Heart left ventricle (tissue), 16 donors: Measurements from ENCODE around the gene PIAS4. TPM values are rescaled to one million over a fixed set of nuclear protein-coding genes. Genes with fewer than 3 reads are reported as not detected.

Experiments used
- ATAC-seq, 4 donors: fragments of 200-7000 bp; cut with Tn5 transposase; one replicate each; pipeline ENCODE4 v1.9.1; 2020 to 2022; ENCODE audit warnings: moderate library complexity in 4 of 4, mild to moderate bottlenecking in 3 of 4, moderate number of reproducible peaks in 1 of 4
- DNase-seq, 5 donors: peaks; one replicate each; pipeline ENCODE4 v3.0.0-alpha.2; 2020
- H3K27ac ChIP-seq, 12 donors: fragments of 200-600 bp; sonication (generic) in 4 of 12; one replicate each; pipeline versions ENCODE4 v1.5.0 to v1.8.0; 2016 to 2022; ENCODE audit warnings: mild to moderate bottlenecking in 2 of 12
- H3K27me3 ChIP-seq, 9 donors: fragments of 200-600 bp; sonication (generic) in 2 of 9; one replicate each; pipeline versions ENCODE4 v1.5.1 to v1.8.0; 2016 to 2022; ENCODE audit warnings: mild to moderate bottlenecking in 3 of 9
- H3K36me3 ChIP-seq, 9 donors: fragments of 200-600 bp; sonication (generic) in 2 of 9; one replicate each; pipeline versions ENCODE4 v1.5.0 to v1.8.0; 2018 to 2022; ENCODE audit warnings: mild to moderate bottlenecking in 2 of 9
- H3K4me1 ChIP-seq, 12 donors: fragments of 200-600 bp; sonication (generic) in 4 of 12; one replicate each; pipeline versions ENCODE4 v1.5.0 to v1.8.0; 2016 to 2022; ENCODE audit warnings: mild to moderate bottlenecking in 3 of 12
- H3K4me3 ChIP-seq, 12 donors: fragments of 200-600 bp; sonication (generic) in 4 of 12; one replicate each; pipeline versions ENCODE4 v1.5.0 to v1.8.0; 2017 to 2022; ENCODE audit warnings: mild to moderate bottlenecking in 9 of 12, moderate library complexity in 4 of 12
- H3K9me3 ChIP-seq, 12 donors: fragments of 200-600 bp; sonication (generic) in 4 of 12; one replicate each; pipeline versions ENCODE4 v1.5.0 to v1.8.0; 2016 to 2022; ENCODE audit warnings: mild to moderate bottlenecking in 1 of 12
- POLR2A ChIP-seq, 2 donors: fragments of 450-650 bp; IDR thresholded peaks; one replicate each; pipeline ENCODE4 v1.6.1; 2017; ENCODE audit warnings: antibody characterized with exemption in 2 of 2, mild to moderate bottlenecking in 2 of 2, moderate library complexity in 2 of 2
- WGBS, 4 donors: extraction: QIAGEN DNeasy Blood & Tissue Kit in 2 of 4; methylation state at CpG; one replicate each; pipeline versions ENCODE4 v1.1.5 to v1.1.7; 2013 to 2018; 5-methylcytosine and 5-hydroxymethylcytosine counted together
- intact Hi-C, 10 donors: fragments of 100-400 bp; cut with DNase I; formaldehyde crosslinking; loops; one replicate each; pipeline versions ENCODE4 v1.11.1 to v1.14.2; 2022
- polyA plus RNA-seq, 2 donors: library from polyadenylated mRNA; stranded (reverse); fragments of 200-250 nt; gene quantifications; one replicate each; pipeline ENCODE4 v1.2.3, GENCODE V29; 2013
- total RNA-seq, 9 donors: library from RNA; depleted of rRNA in 2 of 9; stranded (reverse); fragments of >200 nt in 2 of 9; fragmentation: NEBNext Ultra II Directional in 3 of 9; extraction: Animal tissue kit (Norgen Biotek cat#: 25700) in 3 of 9; gene quantifications; one replicate each; pipeline versions ENCODE4 v1.1.0 to v1.2.4, GENCODE V29; 2016 to 2023
- TF ChIP-seq, protein P1 (sequence below), 12 donors: fragments of 200-600 bp; sonication (generic) in 4 of 12; IDR thresholded peaks; one replicate each; pipeline versions ENCODE4 v1.5.0 to v1.8.0; 2018 to 2022; ENCODE audit warnings: antibody characterized with exemption in 12 of 12, mild to moderate bottlenecking in 5 of 12
- donor health status: ischemic (EF 13 %, LVEDD 7.1; RV severe dilation, severe dysfunction).
- donor health status: healthy with polysubstance abuse.
- donor health status: DM: no; HTN: yes; CAD: no.
- donor health status: DM: no; HTN: no; CAD: no.
- donor health status: ischemic (EF 25% LVEDD 6.9; RV normal size, moderate dysfunction).
- donor health status: ischemic (EF 25% LVEDD 5.7; RV mildly dilated, moderate dysfunction).
- donor health status: healthy.
- donor health status: DM: yes; HTN: yes; CAD: no.
- donor health status: ischemic (EF 35%, LVEDD 5.7; RV mildly dilated, moderate dysfunction).
- donor health status: nonischemic (EF 11% LVEDD 7.7; RV severe dilation, severe dysfunction).
- donor health status: DM: yes; HTN: yes; CAD: no.
- donor health status: PGD.
- donor health status: ischemic (EF 29% LVEDD 5.4; RV normal size, mild dysfunction).
- donor health status: nonischemic (EF 23%, LVEDD 6.1; RV moderate dilation, normal function).

Gene PIAS4
- total and polyA plus RNA-seq, 11 donors = 12.3 to 19.1 (median 15.3) TPM

DNA sequence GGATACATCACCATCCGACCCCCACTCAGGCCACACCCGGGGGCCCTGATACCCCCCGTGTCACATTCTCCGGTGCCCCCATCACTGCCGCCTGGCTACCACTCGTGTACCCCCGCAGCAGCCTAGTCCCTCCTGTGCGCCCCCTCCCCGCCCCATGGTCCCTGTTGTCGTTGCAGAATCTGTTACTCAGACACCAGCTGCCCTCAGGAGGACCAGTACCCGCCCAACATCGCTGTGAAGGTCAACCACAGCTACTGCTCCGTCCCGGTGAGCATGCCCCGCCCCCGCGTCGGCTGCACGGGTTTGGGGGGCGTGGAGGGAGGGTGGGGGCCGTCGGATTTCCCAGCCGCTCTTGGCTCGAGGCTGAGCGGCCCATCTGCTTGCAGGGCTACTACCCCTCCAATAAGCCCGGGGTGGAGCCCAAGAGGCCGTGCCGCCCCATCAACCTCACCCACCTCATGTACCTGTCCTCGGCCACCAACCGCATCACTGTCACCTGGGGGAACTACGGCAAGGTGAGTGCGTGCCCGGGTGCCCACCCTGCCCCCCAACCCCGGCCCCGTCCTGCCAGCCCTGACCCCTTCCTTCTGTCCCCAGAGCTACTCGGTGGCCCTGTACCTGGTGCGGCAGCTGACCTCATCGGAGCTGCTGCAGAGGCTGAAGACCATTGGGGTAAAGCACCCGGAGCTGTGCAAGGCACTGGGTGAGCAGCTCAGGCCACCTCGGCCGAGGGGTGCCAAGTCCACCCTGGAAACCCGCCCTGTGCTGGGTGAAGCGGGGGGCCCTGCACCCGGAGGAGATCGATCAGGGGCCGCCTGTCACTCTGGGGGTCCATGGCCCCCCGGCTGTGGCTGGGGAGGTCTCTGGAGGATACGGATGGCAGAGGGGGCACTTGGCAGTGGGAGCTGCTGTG is 21.1 kb downstream of the PIAS4 start:
- intact Hi-C loops = no loop called here
- no peaks in the 10 kb centered on the region for H3K27me3 ChIP-seq
- no peak overlapping the region for H3K27ac ChIP-seq
- no peaks in the 10 kb centered on the region for H3K9me3 ChIP-seq
- H3K4me1 ChIP-seq = peaks cover 0 to 10% (median 0%) of the 10 kb centered on the region in 12 donors
- 93 to 99% (median 95%) methylated on average over 19 to 48 of the region's 48 CpGs for WGBS, 4 donors
- TF ChIP-seq POLR2A (IDR thresholded peaks at IDR 0.05) = no peak
- TF ChIP-seq, protein P1, sequence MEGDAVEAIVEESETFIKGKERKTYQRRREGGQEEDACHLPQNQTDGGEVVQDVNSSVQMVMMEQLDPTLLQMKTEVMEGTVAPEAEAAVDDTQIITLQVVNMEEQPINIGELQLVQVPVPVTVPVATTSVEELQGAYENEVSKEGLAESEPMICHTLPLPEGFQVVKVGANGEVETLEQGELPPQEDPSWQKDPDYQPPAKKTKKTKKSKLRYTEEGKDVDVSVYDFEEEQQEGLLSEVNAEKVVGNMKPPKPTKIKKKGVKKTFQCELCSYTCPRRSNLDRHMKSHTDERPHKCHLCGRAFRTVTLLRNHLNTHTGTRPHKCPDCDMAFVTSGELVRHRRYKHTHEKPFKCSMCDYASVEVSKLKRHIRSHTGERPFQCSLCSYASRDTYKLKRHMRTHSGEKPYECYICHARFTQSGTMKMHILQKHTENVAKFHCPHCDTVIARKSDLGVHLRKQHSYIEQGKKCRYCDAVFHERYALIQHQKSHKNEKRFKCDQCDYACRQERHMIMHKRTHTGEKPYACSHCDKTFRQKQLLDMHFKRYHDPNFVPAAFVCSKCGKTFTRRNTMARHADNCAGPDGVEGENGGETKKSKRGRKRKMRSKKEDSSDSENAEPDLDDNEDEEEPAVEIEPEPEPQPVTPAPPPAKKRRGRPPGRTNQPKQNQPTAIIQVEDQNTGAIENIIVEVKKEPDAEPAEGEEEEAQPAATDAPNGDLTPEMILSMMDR (IDR thresholded peaks at IDR 0.05) = no peak
- no peak overlapping the region for H3K4me3 ChIP-seq
- peaks cover 0 to 82% (median 70%) of the 10 kb centered on the region in 9 donors for H3K36me3 ChIP-seq
- DNase-seq (no peak), ATAC-seq (no peak)

DNA sequence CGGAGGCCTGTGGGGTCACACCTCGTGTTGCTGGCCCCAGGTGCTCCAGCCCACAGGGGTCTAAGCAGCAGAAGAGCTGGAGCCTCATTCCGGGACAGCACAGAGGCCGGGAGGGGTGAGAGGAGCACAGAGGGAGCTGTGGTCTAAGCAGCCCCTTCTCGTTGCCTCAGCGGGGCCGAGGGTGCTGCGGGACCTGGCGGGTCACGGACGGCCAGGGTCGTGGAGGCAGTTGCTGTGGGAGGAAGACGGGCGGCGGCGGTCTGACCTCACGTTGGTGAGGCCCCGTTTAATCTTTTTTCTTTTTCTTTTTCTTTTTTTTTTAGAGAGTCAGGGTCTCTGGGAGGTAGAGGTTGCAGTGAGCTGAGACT is 21.7 kb downstream of the PIAS4 start:
- whole genome bisulfite sequencing, 4 donors = 93 to 96% (median 94%) methylated on average over 18 of the region's 18 CpGs
- ATAC-seq = no peak
- TF ChIP-seq, protein P1 (IDR thresholded peaks at IDR 0.05) = no peak
- TF ChIP-seq POLR2A (IDR thresholded peaks at IDR 0.05) = no peak
- intact Hi-C loops = no loop called here
- no peak for DNase-seq
- Histone ChIP-seq H3K9me3 (no peaks in the 10 kb centered on the region), H3K27me3 (no peaks in the 10 kb centered on the region), H3K4me3 (no peak overlapping the region), H3K4me1 (peaks cover 0 to 3% (median 0%) of the 10 kb centered on the region in 12 donors), H3K27ac (no peak overlapping the region), H3K36me3 (peaks cover 0 to 85% (median 70%) of the 10 kb centered on the region in 9 donors)

DNA sequence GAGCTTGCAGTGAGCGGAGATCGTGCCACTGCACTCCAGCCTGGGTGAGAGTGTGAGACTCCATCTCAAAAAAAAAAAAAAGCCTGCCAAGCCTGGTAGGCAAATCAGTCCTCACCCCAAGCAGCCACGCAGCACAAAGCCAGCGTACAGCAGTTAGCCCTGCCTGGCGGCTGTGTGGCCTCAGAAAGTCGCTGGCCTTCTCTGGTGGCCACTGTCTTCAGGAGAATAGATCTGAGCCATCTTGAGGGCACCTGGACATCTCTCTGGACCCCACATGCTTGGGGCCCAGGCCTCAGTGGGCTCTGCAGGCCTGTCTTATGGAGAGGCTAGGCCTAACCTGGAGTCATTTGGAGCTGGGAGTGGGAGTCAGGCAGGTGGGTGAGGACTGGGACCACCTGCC is 23.0 kb downstream of the PIAS4 start:
- 94 to 98% (median 96%) methylated on average over 5 to 6 of the region's 6 CpGs for WGBS, 4 donors
- Histone ChIP-seq H3K36me3 (peaks cover 0 to 79% (median 70%) of the 10 kb centered on the region in 9 donors), H3K4me1 (no peaks in the 10 kb centered on the region), H3K4me3 (no peak overlapping the region), H3K27me3 (no peaks in the 10 kb centered on the region), H3K9me3 (no peaks in the 10 kb centered on the region), H3K27ac (no peak overlapping the region)
- intact Hi-C loops = no loop called here
- no peak for DNase-seq
- no peak for ATAC-seq
- TF ChIP-seq, protein P1 (IDR thresholded peaks at IDR 0.05) = no peak
- TF ChIP-seq POLR2A (IDR thresholded peaks at IDR 0.05) = no peak

DNA sequence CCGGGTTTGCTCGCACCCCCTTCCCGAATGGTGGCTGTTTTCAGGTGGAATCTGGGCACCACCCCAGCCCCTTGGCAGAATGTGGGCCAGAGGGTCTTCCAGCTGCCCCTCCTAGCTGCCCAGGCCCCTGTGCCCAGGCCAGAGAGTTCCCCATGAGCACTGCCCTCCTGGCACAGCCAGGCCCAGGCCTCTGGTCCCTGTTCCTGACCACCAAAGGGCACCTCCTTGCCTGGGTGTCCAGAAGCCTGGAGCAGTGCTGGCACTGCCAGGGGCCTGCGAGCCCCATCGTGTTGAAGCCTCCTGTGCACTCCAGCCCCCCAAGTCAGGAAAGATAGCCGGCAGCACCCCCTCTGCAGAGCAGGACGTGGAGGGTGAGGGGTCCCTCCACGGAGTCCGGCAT is 23.4 kb downstream of the PIAS4 start:
- H3K4me1 ChIP-seq = no peaks in the 10 kb centered on the region
- no peak overlapping the region for H3K4me3 ChIP-seq
- TF ChIP-seq, protein P1 (IDR thresholded peaks at IDR 0.05) = no peak
- no peak for TF ChIP-seq POLR2A (IDR thresholded peaks at IDR 0.05)
- no peak for DNase-seq
- no peak overlapping the region for H3K27ac ChIP-seq
- intact Hi-C loops = no loop called here
- peaks cover 0 to 77% (median 68%) of the 10 kb centered on the region in 9 donors for H3K36me3 ChIP-seq
- H3K27me3 ChIP-seq = no peaks in the 10 kb centered on the region
- ATAC-seq = no peak
- 74 to 83% (median 80%) methylated on average over 1 to 9 of the region's 9 CpGs for WGBS, 4 donors
- H3K9me3 ChIP-seq = no peaks in the 10 kb centered on the region
